GM23338 (cell line): ENCODE data around the gene ITPR2. TPM values are rescaled to one million over a fixed set of nuclear protein-coding genes. Genes with fewer than 3 reads are reported as not detected.

Experiments
- ATAC-seq: fragments of 200-7000 bp; cut with Tn5 transposase; 3 replicates; pipeline ENCODE4 v1.9.1; 2020
- DNase-seq: peaks from one replicate; pipeline ENCODE4 v3.0.0-alpha.2; 2015; ENCODE audit warnings: low spot score
- H2AFZ ChIP-seq: fragments of 200-600 bp; sonication (generic); 2 replicates; pipeline ENCODE4 v1.8.0; 2016; ENCODE audit warnings: antibody characterized with exemption, mild to moderate bottlenecking, moderate library complexity
- H3F3A ChIP-seq: fragments of 200-600 bp; sonication (generic); replicated peaks from 2 replicates; pipeline ENCODE4 v1.8.0; 2017; ENCODE audit warnings: antibody characterized with exemption, mixed run types, low read depth
- H3K27ac ChIP-seq: fragments of 200-600 bp; sonication (generic); 2 replicates; pipeline ENCODE4 v1.6.1; 2016; ENCODE audit warnings: low read depth
- H3K27me3 ChIP-seq: fragments of 200-600 bp; sonication (generic); 2 replicates; pipeline ENCODE4 v1.8.0; 2016; ENCODE audit warnings: mild to moderate bottlenecking, mixed run types, moderate library complexity; ENCODE audit not compliant: insufficient read depth
- H3K36me3 ChIP-seq: fragments of 200-600 bp; sonication (generic); 2 replicates; pipeline ENCODE4 v1.8.0; 2016; ENCODE audit warnings: mild to moderate bottlenecking; ENCODE audit not compliant: insufficient read depth
- H3K4me1 ChIP-seq: fragments of 200-600 bp; sonication (generic); 2 replicates; pipeline ENCODE4 v1.8.0; 2016; ENCODE audit warnings: mild to moderate bottlenecking, moderate library complexity; ENCODE audit not compliant: insufficient read depth
- H3K4me2 ChIP-seq: fragments of 200-600 bp; sonication (generic); 2 replicates; pipeline ENCODE4 v1.7.1; 2017; ENCODE audit warnings: mixed run types
- H3K4me3 ChIP-seq: fragments of 200-600 bp; sonication (generic); 2 replicates; pipeline ENCODE4 v1.6.1; 2016; ENCODE audit warnings: mixed run types
- H3K79me2 ChIP-seq: fragments of 200-600 bp; sonication (generic); replicated peaks from 2 replicates; pipeline ENCODE4 v1.8.0; 2017; ENCODE audit warnings: mild to moderate bottlenecking; ENCODE audit not compliant: insufficient read depth
- H3K9me2 ChIP-seq: fragments of 200-600 bp; sonication (generic); 2 replicates; pipeline ENCODE4 v1.8.0; 2017; ENCODE audit not compliant: insufficient read depth
- H4K20me1 ChIP-seq: fragments of 200-600 bp; sonication (generic); replicated peaks from 2 replicates; pipeline ENCODE4 v1.8.0; 2017; ENCODE audit warnings: mild to moderate bottlenecking; ENCODE audit not compliant: insufficient read depth
- H3K27ac Mint-ChIP-seq: 2 replicates; pipeline ENCODE4 v1.8.0; 2020; ENCODE audit warnings: inconsistent platforms, mild to moderate bottlenecking, moderate library complexity, mixed read lengths
- H3K27me3 Mint-ChIP-seq: 3 replicates; pipeline ENCODE4 v1.8.0; 2022; ENCODE audit warnings: low read depth, mild to moderate bottlenecking, moderate library complexity, mixed read lengths, inconsistent platforms; ENCODE audit not compliant: insufficient read depth, poor library complexity
- H3K36me3 Mint-ChIP-seq: 3 replicates; pipeline ENCODE4 v1.8.0; 2021; ENCODE audit warnings: low read depth, mild to moderate bottlenecking, inconsistent platforms, moderate library complexity, mixed read lengths
- H3K4me1 Mint-ChIP-seq: 3 replicates; pipeline ENCODE4 v1.8.0; 2020; ENCODE audit warnings: mild to moderate bottlenecking, inconsistent platforms, mixed read lengths
- H3K4me3 Mint-ChIP-seq: 3 replicates; pipeline ENCODE4 v1.8.0; 2021; ENCODE audit warnings: moderate library complexity, mild to moderate bottlenecking, inconsistent platforms, mixed read lengths
- H3K9me3 Mint-ChIP-seq: 3 replicates; pipeline ENCODE4 v1.8.0; 2020; ENCODE audit warnings: moderate library complexity, mild to moderate bottlenecking, inconsistent platforms, mixed read lengths
- CREB1 ChIP-seq: fragments of 250-450 bp; sonication (Bioruptor Pico); IDR thresholded peaks from 2 replicates; pipeline ENCODE4 v1.5.0; 2020; ENCODE audit warnings: low read depth, mild to moderate bottlenecking, moderate library complexity
- CTCF ChIP-seq, 2 experiments: fragments of 200-600 bp in 1 of 2; sonication (generic) in 1 of 2; conservative IDR thresholded peaks; 2 replicates each; pipeline versions ENCODE4 v1.5.1 to v1.6.1; 2016 to 2017; ENCODE audit warnings: antibody characterized with exemption in 2 of 2, low read depth in 2 of 2, mild to moderate bottlenecking in 2 of 2, moderate library complexity in 1 of 2
- ETS1 ChIP-seq: IDR thresholded peaks from 2 replicates; pipeline ENCODE4 v1.6.1; 2016; ENCODE audit warnings: antibody characterized with exemption
- EZH2 ChIP-seq: fragments of 200-600 bp; sonication (generic); IDR thresholded peaks from one replicate; pipeline ENCODE4 v1.8.0; 2017; ENCODE audit warnings: antibody characterized with exemption, mild to moderate bottlenecking, low read depth; ENCODE audit not compliant: unreplicated experiment
- EZH2phosphoT487 ChIP-seq: fragments of 200-600 bp; sonication (generic); IDR thresholded peaks from one replicate; pipeline ENCODE4 v1.8.1; 2018; ENCODE audit warnings: antibody characterized with exemption; ENCODE audit not compliant: unreplicated experiment
- JUNB ChIP-seq: IDR thresholded peaks from one replicate; pipeline ENCODE4 v1.6.1; 2016; ENCODE audit warnings: antibody characterized with exemption; ENCODE audit not compliant: unreplicated experiment
- NANOG ChIP-seq: IDR thresholded peaks from 2 replicates; pipeline ENCODE4 v1.6.1; 2016; ENCODE audit warnings: antibody characterized with exemption, borderline replicate concordance
- POLR2AphosphoS5 ChIP-seq: IDR thresholded peaks from 2 replicates; pipeline ENCODE4 v1.6.1; 2016; ENCODE audit warnings: antibody characterized with exemption, low read depth
- REST ChIP-seq: IDR thresholded peaks from one replicate; pipeline ENCODE4 v1.6.1; 2018; ENCODE audit warnings: antibody characterized with exemption; ENCODE audit not compliant: unreplicated experiment
- STAT1 ChIP-seq: IDR thresholded peaks from one replicate; pipeline ENCODE4 v1.6.1; 2016; ENCODE audit warnings: antibody characterized with exemption; ENCODE audit not compliant: unreplicated experiment
- ZNF114 ChIP-seq: fragments of 250-450 bp; sonication (Bioruptor Pico); IDR thresholded peaks from 2 replicates; pipeline ENCODE4 v1.5.0; 2020; ENCODE audit warnings: mild to moderate bottlenecking, moderate library complexity
- ZNF331 ChIP-seq: fragments of 250-450 bp; sonication (Bioruptor Pico); IDR thresholded peaks from 2 replicates; pipeline ENCODE4 v1.5.0; 2020; ENCODE audit warnings: low read depth, mild to moderate bottlenecking, moderate library complexity
- ZNF462 ChIP-seq: fragments of 250-450 bp; sonication (Bioruptor Pico); IDR thresholded peaks from 2 replicates; pipeline ENCODE4 v1.5.0; 2020; ENCODE audit warnings: mild to moderate bottlenecking, moderate library complexity
- polyA plus RNA-seq: library from polyadenylated mRNA; unstranded; fragments of >200 nt; fragmentation: Nextera tagmentation; extraction: Ambion mirVana; gene quantifications from 2 replicates; pipeline ENCODE4 v1.2.1, GENCODE V29; 2016
- total RNA-seq: library from RNA; depleted of rRNA; stranded (reverse); fragments of >200 nt; shearing (Covaris generic); gene quantifications from 2 replicates; pipeline ENCODE4 v1.2.3, GENCODE V29; 2014

ITPR2 gene
- total and polyA plus RNA-seq, 2 experiments from 2014 or later = 44.5 to 65.2 TPM

- Mint-ChIP-seq H3K4me3 (no peak overlapping the region), H3K36me3 (peaks cover 57% of the 10 kb centered on the region), H3K27me3 (no peaks in the 10 kb centered on the region), H3K27ac (peak overlapping the region; percentile 71), H3K9me3 (no peaks in the 10 kb centered on the region), H3K4me1 (peaks cover 28% of the 10 kb centered on the region)
- Histone ChIP-seq H3K4me3 (no peak overlapping the region), H3K27me3 (no peaks in the 10 kb centered on the region), H2AFZ (no peak overlapping the region), H3K36me3 (peaks cover 12% of the 10 kb centered on the region; the same call in 1 of the 2 replicates), H3K4me2 (no peak overlapping the region), H3K79me2 (peaks cover 12% of the 10 kb centered on the region), H4K20me1 (no peaks in the 10 kb centered on the region), H3K4me1 (peaks cover 24% of the 10 kb centered on the region), H3K27ac (peak overlapping the region; percentile 52), H3F3A (0 out of 2 replicates have a peak, but pooled peaks cover 3% of the 10 kb centered on the region), H3K9me2 (no peaks in the 10 kb centered on the region; the same call in 1 of the 2 replicates)
- DNase-seq (no peak), ATAC-seq (no peak)
- no peak for TF ChIP-seq CREB1
- TF ChIP-seq ZNF462 (CRISPR knock-in tag) = no peak
- no peak for TF ChIP-seq ZNF114 (CRISPR knock-in tag)
- TF ChIP-seq STAT1 = no peak
- no peak for TF ChIP-seq EZH2phosphoT487
- no peak for TF ChIP-seq EZH2
- TF ChIP-seq REST = no peak
- TF ChIP-seq ETS1 = no peak
- no peak for TF ChIP-seq CTCF (conservative IDR thresholded peaks at IDR 0.05; ENCODE audit: low read depth in 2 of 2)
- TF ChIP-seq ZNF331 = no peak
- TF ChIP-seq NANOG = no peak
- no peak for TF ChIP-seq JUNB
- TF ChIP-seq POLR2AphosphoS5 = no peak
Measured at GRCh38 chr12:26692407-26692806, 140.6 kb downstream of the ITPR2 start.
